HepG2 (cell line): Measurements from ENCODE around the gene SPON2. TPM values are rescaled to one million over a fixed set of nuclear protein-coding genes. Genes with fewer than 3 reads are reported as not detected.

Experiments
- AKAP8 ChIP-seq: sonication (generic); formaldehyde crosslinking; IDR thresholded peaks from 2 replicates; pipeline ENCODE4 v1.5.1; 2020; ENCODE audit warnings: mild to moderate bottlenecking, missing genetic modification reagents
- CEBPB ChIP-seq: IDR thresholded peaks from 2 replicates; pipeline ENCODE4 v1.6.1; 2011; ENCODE audit warnings: low read depth, low read length, improper control_type of control experiment, borderline replicate concordance
- EEA1 ChIP-seq: sonication (generic); formaldehyde crosslinking; IDR thresholded peaks from 2 replicates; pipeline ENCODE4 v1.5.1; 2020; ENCODE audit warnings: mild to moderate bottlenecking, missing genetic modification reagents, borderline replicate concordance
- ETV6 ChIP-seq: sonication (generic); formaldehyde crosslinking; conservative IDR thresholded peaks from 2 replicates; pipeline ENCODE4 v1.4.0; 2020; ENCODE audit warnings: missing genetic modification reagents
- HOXD1 ChIP-seq: sonication (generic); formaldehyde crosslinking; IDR thresholded peaks from 2 replicates; pipeline ENCODE4 v1.5.0; 2020; ENCODE audit warnings: missing genetic modification reagents
- MATR3 ChIP-seq: sonication (generic); formaldehyde crosslinking; IDR thresholded peaks from 2 replicates; pipeline ENCODE4 v1.4.0; 2020; ENCODE audit warnings: missing genetic modification reagents
- MEIS1 ChIP-seq: sonication (generic); formaldehyde crosslinking; IDR thresholded peaks from 2 replicates; pipeline ENCODE4 v1.9.0; 2021; ENCODE audit warnings: mild to moderate bottlenecking, missing genetic modification reagents, moderate library complexity, borderline replicate concordance
- MTA1 ChIP-seq: sonication (generic); formaldehyde crosslinking; IDR thresholded peaks from 2 replicates; pipeline ENCODE4 v1.4.0; 2020; ENCODE audit warnings: missing genetic modification reagents, mild to moderate bottlenecking, borderline replicate concordance
- MYC ChIP-seq: sonication (generic); formaldehyde crosslinking; IDR thresholded peaks from 2 replicates; pipeline ENCODE4 v1.9.0; 2021; ENCODE audit warnings: missing genetic modification reagents, borderline replicate concordance
- NFE2 ChIP-seq: sonication (generic); formaldehyde crosslinking; IDR thresholded peaks from 2 replicates; pipeline ENCODE4 v1.4.0; 2020; ENCODE audit warnings: missing genetic modification reagents
- NKX3-1 ChIP-seq: sonication (generic); formaldehyde crosslinking; IDR thresholded peaks from 2 replicates; pipeline ENCODE4 v1.5.0; 2020; ENCODE audit warnings: missing genetic modification reagents
- RARA ChIP-seq: IDR thresholded peaks from 2 replicates; pipeline ENCODE4 v1.6.1; 2016; ENCODE audit warnings: missing genetic modification reagents, missing compliant biosample characterization
- RXRB ChIP-seq: IDR thresholded peaks from 2 replicates; pipeline ENCODE4 v1.6.1; 2016; ENCODE audit warnings: borderline replicate concordance, missing genetic modification reagents, missing compliant biosample characterization
- TARDBP ChIP-seq: sonication (generic); formaldehyde crosslinking; IDR thresholded peaks from 2 replicates; pipeline ENCODE4 v1.8.0; 2022; ENCODE audit warnings: mild to moderate bottlenecking, missing genetic modification reagents
- TOE1 ChIP-seq: sonication (generic); formaldehyde crosslinking; IDR thresholded peaks from 2 replicates; pipeline ENCODE4 v1.4.0; 2020; ENCODE audit warnings: mild to moderate bottlenecking, missing genetic modification reagents
- ZFP36 ChIP-seq: fragments of 150-350 bp; IDR thresholded peaks from 2 replicates; pipeline ENCODE4 v1.6.1; 2018; ENCODE audit warnings: borderline replicate concordance, low read length, low read depth; ENCODE audit not compliant: partially characterized antibody
- ZMYM2 ChIP-seq: sonication (generic); formaldehyde crosslinking; IDR thresholded peaks from 2 replicates; pipeline ENCODE4 v1.8.0; 2022; ENCODE audit warnings: mild to moderate bottlenecking, missing genetic modification reagents
- ZMYM3 ChIP-seq: sonication (generic); formaldehyde crosslinking; IDR thresholded peaks from 2 replicates; pipeline ENCODE4 v1.5.1; 2020; ENCODE audit warnings: mild to moderate bottlenecking, missing genetic modification reagents
- ZNF121 ChIP-seq: sonication (generic); formaldehyde crosslinking; IDR thresholded peaks from 2 replicates; pipeline ENCODE4 v1.5.0; 2020; ENCODE audit warnings: mild to moderate bottlenecking, missing genetic modification reagents
- ZNF232 ChIP-seq: sonication (generic); formaldehyde crosslinking; IDR thresholded peaks from 2 replicates; pipeline ENCODE4 v1.4.0; 2020; ENCODE audit warnings: missing genetic modification reagents, borderline replicate concordance
- ZNF260 ChIP-seq: sonication (generic); formaldehyde crosslinking; IDR thresholded peaks from 2 replicates; pipeline ENCODE4 v1.4.0; 2020; ENCODE audit warnings: missing genetic modification reagents, low read depth, mild to moderate bottlenecking, borderline replicate concordance
- ZNF577 ChIP-seq: sonication (generic); formaldehyde crosslinking; IDR thresholded peaks from 2 replicates; pipeline ENCODE4 v1.4.0; 2020; ENCODE audit warnings: mild to moderate bottlenecking, low read depth, missing genetic modification reagents, borderline replicate concordance
- ZNF629 ChIP-seq: sonication (generic); formaldehyde crosslinking; conservative IDR thresholded peaks from 2 replicates; pipeline ENCODE4 v1.5.0; 2020; ENCODE audit warnings: missing genetic modification reagents
- ZNF670 ChIP-seq: sonication (generic); formaldehyde crosslinking; IDR thresholded peaks from 2 replicates; pipeline ENCODE4 v1.8.0; 2022; ENCODE audit warnings: mild to moderate bottlenecking, missing genetic modification reagents, borderline replicate concordance
- ZNF678 ChIP-seq: sonication (generic); formaldehyde crosslinking; IDR thresholded peaks from 2 replicates; pipeline ENCODE4 v1.4.0; 2020; ENCODE audit warnings: mild to moderate bottlenecking, missing genetic modification reagents
- ZNF761 ChIP-seq: sonication (generic); formaldehyde crosslinking; conservative IDR thresholded peaks from 2 replicates; pipeline ENCODE4 v1.4.0; 2020; ENCODE audit warnings: mild to moderate bottlenecking, missing genetic modification reagents
- ZNF878 ChIP-seq: sonication (generic); formaldehyde crosslinking; IDR thresholded peaks from 2 replicates; pipeline ENCODE4 v1.8.1; 2023; ENCODE audit warnings: mild to moderate bottlenecking, missing genetic modification reagents, moderate library complexity
- polyA plus RNA-seq, 8 experiments: library from polyadenylated mRNA; depleted of rRNA in 3 of 8; stranded (reverse) in 7 of 8; unstranded in 1 of 8; fragments of >200 nt; fragmentation: Illumina TruSeq in 4 of 8; extraction: Trizol in 4 of 8; gene quantifications; 2 replicates each; pipeline versions ENCODE4 v1.2.1 to v1.2.3, GENCODE V29; 2011 to 2016; ENCODE audit warnings: low read depth in 4 of 8, missing spikeins in 1 of 8, mixed read lengths in 1 of 8; ENCODE audit not compliant: insufficient read depth in 1 of 8
- total RNA-seq, 5 experiments: library from RNA; depleted of rRNA; stranded (reverse); fragments of >200 nt; fragmentation: Illumina TruSeq; extraction: Trizol; gene quantifications; 2 replicates each; pipeline ENCODE4 v1.2.3, GENCODE V29; 2016; ENCODE audit warnings: low read depth in 1 of 5
- TF ChIP-seq, protein P1 (sequence below): fragments of 450-650 bp; IDR thresholded peaks from 2 replicates; pipeline ENCODE4 v1.6.1; 2017; ENCODE audit warnings: mild to moderate bottlenecking
- TF ChIP-seq, protein P2 (sequence below): sonication (generic); formaldehyde crosslinking; IDR thresholded peaks from 2 replicates; pipeline ENCODE4 v1.4.0; 2020; ENCODE audit warnings: missing genetic modification reagents

Gene SPON2
- total and polyA plus RNA-seq, 2 of the 13 experiments (the other 11 are each of a cell fraction or from before 2014, with no cell fraction given), result 17.4 to 55.2 TPM

DNA sequence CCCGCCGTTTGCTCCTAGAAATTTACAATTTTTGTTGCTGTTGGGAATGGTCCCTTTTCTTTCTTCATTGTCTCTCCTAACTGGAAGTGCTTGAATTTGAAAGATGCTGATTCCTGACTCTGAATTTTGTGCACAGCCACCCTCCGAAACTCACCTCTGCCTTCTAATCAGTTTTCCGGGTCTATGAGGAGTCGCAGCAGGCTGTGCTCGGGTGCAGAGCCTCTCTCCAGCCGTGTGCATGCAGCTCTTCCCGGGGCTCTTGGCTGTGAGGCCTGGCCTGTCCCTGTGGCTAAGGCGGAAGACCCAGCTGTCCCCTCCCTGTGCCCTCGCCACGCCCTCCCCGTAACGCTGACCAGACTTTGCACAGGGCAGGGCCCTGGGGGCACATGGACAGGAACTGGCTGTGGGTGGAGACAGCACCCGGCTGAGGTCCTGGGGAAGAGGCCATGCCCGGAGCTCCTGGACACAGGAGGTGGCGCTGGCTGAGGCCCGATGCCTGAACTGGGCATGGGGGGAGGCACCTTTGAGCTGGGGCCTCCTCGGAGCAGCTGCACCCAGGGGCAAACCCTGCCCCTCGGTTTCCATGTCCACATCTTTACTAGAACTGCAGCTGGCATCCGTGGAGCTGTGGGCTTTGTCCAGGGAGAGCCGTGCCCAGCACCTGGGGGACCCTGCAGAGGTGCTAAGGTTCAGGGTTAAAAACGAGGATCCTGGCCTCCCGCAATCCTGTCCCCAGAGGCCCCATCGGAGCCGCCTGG lies 32.6 kb upstream of the SPON2 start (continued):
- TF ChIP-seq ZFP36 (no peak), ZNF761 (CRISPR knock-in tag) (0 out of 2 replicates have a peak, but pooled peaks have one; percentile 84), NFE2 (CRISPR knock-in tag) (0 out of 2 replicates have a peak, but pooled peaks have one; percentile 8), ZNF670 (CRISPR knock-in tag) (0 out of 2 replicates have a peak, but pooled peaks have one; percentile 74), ZNF260 (CRISPR knock-in tag) (no peak), ZMYM3 (peak; percentile 65; the same call in 1 of the 2 replicates), HOXD1 (no peak), MEIS1 (CRISPR knock-in tag) (no peak; the same call in none of the 2 replicates), ZNF878 (CRISPR knock-in tag) (no peak), NKX3-1 (CRISPR knock-in tag) (peak; percentile 14; the same call in 1 of the 2 replicates), ZNF678 (CRISPR knock-in tag) (no peak), ZMYM2 (CRISPR knock-in tag) (no peak), TARDBP (CRISPR knock-in tag) (peak; percentile 88), AKAP8 (CRISPR knock-in tag) (peak; percentile 67; the same call in 1 of the 2 replicates), MATR3 (CRISPR knock-in tag) (no peak), ZNF577 (CRISPR knock-in tag) (no peak), ETV6 (CRISPR knock-in tag) (no peak; the same call in 1 of the 2 replicates), RARA (CRISPR knock-in tag) (peak; percentile 91), MYC (CRISPR knock-in tag) (peak; percentile 99), EEA1 (CRISPR knock-in tag) (no peak), ZNF629 (CRISPR knock-in tag) (no peak), ZNF232 (no peak), ZNF121 (CRISPR knock-in tag) (no peak), RXRB (peak; percentile 90), CEBPB (no peak), TOE1 (CRISPR knock-in tag) (peak; percentile 71; the same call in 1 of the 2 replicates), MTA1 (CRISPR knock-in tag) (peak; percentile 88; the same call in 1 of the 2 replicates)
- TF ChIP-seq, protein P1, sequence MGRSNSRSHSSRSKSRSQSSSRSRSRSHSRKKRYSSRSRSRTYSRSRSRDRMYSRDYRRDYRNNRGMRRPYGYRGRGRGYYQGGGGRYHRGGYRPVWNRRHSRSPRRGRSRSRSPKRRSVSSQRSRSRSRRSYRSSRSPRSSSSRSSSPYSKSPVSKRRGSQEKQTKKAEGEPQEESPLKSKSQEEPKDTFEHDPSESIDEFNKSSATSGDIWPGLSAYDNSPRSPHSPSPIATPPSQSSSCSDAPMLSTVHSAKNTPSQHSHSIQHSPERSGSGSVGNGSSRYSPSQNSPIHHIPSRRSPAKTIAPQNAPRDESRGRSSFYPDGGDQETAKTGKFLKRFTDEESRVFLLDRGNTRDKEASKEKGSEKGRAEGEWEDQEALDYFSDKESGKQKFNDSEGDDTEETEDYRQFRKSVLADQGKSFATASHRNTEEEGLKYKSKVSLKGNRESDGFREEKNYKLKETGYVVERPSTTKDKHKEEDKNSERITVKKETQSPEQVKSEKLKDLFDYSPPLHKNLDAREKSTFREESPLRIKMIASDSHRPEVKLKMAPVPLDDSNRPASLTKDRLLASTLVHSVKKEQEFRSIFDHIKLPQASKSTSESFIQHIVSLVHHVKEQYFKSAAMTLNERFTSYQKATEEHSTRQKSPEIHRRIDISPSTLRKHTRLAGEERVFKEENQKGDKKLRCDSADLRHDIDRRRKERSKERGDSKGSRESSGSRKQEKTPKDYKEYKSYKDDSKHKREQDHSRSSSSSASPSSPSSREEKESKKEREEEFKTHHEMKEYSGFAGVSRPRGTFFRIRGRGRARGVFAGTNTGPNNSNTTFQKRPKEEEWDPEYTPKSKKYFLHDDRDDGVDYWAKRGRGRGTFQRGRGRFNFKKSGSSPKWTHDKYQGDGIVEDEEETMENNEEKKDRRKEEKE, result no peak
- TF ChIP-seq, protein P2, sequence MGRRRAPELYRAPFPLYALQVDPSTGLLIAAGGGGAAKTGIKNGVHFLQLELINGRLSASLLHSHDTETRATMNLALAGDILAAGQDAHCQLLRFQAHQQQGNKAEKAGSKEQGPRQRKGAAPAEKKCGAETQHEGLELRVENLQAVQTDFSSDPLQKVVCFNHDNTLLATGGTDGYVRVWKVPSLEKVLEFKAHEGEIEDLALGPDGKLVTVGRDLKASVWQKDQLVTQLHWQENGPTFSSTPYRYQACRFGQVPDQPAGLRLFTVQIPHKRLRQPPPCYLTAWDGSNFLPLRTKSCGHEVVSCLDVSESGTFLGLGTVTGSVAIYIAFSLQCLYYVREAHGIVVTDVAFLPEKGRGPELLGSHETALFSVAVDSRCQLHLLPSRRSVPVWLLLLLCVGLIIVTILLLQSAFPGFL, result no peak
